Measurements from ENCODE around the gene CUL2.
"Not testable (repeated sequence)": the region's sequence is repeated elsewhere in the genome, so short reads cannot be mapped to it uniquely, and the experiment has no call there.

Gene CUL2

GRCh38 chr10:35019041-35020024 is 70.8 kb downstream of the CUL2 start:
- DNase-seq (ENCODE audit: low spot score): no peak

- no peak for DNase-seq (ENCODE audit: low spot score)
Observed at GRCh38 chr10:35017608-35018007, 72.5 kb downstream of the CUL2 start.

GRCh38 chr10:35015843-35016408 is 74.2 kb downstream of the CUL2 start:
- no peak for DNase-seq (ENCODE audit: low spot score)

- no peak for DNase-seq (ENCODE audit: low spot score)
Observed at GRCh38 chr10:35012781-35013180, 77.4 kb downstream of the CUL2 start.

DNA sequence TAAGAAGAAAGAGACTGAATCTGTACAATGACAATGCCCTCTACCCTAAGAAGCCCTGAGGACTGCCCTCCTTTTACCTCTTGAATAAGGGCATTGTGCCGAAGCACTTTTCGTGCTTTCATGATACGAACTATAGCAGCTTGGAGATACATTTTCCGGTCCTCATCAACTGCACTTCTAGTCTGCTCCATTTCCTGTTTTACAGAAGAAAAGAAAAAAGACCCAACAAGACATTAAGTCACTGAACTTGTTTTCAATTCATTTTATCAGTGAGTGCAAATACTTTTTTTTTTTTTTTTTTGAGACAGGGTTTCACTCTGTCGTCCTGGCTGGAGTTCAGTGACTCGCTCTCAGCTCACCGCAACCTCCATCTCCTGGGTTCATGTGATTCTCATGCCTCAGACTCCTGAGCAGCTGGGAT is 78.4 kb downstream of the CUL2 start:
- no peak for DNase-seq (ENCODE audit: low spot score)

- no peak for DNase-seq (ENCODE audit: low spot score)
Observed at GRCh38 chr10:35007858-35008301, 82.3 kb downstream of the CUL2 start.

GRCh38 chr10:35006836-35007235 is 83.3 kb downstream of the CUL2 start:
- DNase-seq (ENCODE audit: low spot score): no peak

- no peak for DNase-seq (ENCODE audit: low spot score)
Observed at GRCh38 chr10:35005868-35006267, 84.3 kb downstream of the CUL2 start.

- no peak for DNase-seq (ENCODE audit: low spot score)
Observed at GRCh38 chr10:35004651-35005050, 85.5 kb downstream of the CUL2 start.

DNA sequence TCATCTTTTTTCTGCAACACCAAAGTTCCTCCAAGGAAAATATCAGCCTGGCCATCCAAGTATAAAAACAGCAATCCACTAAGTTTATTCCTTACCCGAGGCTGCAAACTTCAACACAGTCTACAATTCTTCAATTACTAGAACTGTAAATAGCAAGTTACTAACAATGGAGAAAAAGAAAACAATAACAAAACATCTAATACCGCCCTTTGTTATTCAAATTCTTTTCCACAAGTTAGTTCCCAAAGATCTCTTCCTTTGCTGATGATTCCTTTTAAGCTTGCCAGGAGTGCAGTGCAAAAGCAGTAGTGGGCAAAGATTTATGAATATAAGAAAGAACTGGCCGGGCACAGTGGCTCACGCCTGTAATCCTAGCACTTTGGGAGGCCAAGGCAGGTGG is 86.2 kb downstream of the CUL2 start:
- no peak for DNase-seq (ENCODE audit: low spot score)

DNA sequence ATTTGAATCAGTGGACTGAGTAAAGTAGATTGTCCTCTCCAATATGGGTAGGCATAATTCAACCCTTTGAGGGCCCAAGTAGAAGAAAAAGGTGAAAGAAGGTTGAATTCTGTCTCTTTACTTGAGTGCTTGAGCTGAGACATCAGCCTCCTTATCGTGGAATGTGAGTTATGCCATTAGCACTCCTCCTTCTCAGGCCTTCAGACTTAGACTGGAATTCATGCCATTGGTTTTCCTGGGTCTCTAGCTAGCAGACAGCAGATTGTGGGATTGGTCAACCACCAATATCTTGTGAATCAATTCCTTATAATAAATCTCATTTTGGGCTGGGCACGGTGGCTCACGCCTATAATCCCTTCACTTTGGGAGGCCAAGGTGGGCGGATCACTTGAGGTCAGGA is 89.2 kb downstream of the CUL2 start:
- DNase-seq (ENCODE audit: low spot score): no peak

DNA sequence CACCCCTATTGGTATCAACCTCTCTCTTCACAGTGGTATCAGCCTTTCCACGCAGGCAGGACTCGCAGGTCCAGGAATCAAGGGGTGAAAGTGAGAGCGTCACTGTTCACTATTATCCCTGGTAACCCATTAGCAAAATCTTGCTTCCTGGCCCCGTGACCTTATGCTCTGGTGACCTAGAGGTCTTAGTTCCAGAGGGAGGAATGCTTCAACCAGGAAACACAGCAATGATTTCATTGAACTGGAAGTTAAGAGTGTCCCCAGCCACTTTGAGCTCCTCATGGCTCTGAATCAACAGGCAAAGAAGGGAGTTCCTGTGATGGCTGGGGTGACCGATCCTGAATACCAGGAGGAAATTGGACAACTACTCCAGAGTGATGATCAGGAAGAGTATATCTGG is 90.6 kb downstream of the CUL2 start:
- no peak for DNase-seq (ENCODE audit: low spot score)

DNA sequence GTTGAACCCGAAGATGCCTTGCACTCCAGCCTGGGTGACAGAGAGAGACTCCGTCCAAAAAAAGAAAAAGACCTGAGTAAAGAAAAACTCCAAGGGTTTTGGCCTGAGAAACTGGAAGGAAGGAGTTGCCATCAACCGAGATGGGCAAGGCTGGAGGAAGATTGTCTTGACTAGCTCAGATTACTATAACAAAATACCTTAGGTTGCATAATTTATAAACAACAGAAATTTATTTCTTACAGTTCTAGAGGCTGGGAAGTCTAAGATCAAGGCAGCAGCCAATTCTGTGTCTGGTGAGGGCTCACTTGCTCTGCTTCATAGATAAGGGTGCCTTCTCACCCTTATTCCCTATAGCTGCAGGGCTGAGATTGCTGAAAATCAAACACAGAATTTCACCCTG is 91.2 kb downstream of the CUL2 start:
- no peak for DNase-seq (ENCODE audit: low spot score)

DNA sequence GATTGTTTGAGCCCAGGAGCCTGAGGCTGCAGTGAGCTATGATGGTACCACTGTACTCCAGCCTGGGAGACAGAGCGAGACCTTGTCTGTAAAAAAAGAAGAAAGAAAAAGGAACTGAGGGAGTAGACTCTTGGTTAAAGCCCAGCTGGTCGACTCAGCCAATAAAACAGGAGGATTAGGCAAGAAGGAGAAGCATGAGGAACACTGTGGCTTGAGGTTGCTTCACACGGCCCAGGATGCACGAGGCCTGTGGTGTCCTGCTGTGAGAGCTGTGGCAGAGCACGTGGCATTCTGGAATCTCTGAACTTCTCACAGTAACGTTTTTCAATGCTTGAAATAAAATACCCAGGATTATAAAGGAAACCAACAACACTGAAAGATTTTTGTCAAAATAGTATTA is 93.3 kb downstream of the CUL2 start:
- no peak for DNase-seq (ENCODE audit: low spot score)

DNA sequence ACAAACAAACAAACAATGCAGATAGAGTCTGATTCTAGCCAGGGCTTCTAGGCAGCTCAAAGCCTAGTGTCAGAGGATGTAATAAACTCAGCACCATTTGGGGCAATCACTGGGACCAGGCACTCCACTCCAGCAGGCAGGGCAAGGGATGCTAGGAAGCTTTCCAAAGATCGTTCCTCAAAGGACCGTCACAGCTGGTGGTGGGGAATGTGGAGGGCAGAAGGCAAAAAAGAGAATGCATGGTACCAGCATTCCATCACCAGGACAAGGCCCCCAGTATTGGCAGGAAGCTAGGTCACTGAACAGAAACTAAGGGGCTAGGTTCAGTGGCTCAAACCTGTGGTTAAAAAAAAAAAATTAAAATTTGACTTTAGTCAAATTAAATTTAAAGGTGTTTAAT is 94.2 kb downstream of the CUL2 start:
- DNase-seq (ENCODE audit: low spot score): no peak

DNA sequence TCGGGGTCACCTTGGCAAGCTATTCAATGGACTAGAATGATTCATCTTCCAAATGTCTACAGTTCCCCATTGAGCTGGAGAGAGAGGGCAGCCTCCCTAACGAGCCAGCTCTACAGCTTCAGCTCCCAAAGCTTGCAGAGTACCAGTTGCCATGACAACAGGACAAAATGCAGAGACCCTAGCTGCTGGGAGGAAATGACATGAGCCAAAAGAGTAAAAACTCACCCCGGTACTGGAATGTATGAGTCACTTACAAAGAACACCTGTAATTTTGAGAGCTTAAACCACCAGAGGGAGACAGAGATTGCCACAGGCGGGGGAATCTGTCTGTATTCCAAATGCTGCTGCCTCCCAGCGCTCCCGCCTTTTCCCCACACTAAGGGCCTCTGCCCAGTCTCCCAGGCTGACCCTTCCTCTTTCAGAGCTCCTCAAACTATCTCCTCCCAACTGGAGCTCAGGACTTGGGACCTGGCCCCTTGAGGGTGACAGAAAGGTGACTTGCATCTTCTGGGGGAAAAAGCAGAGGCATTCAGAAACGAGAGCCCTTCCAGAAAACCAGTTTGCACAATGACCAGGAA is 95.5 kb downstream of the CUL2 start:
- DNase-seq (ENCODE audit: low spot score): peak; percentile 82

DNA sequence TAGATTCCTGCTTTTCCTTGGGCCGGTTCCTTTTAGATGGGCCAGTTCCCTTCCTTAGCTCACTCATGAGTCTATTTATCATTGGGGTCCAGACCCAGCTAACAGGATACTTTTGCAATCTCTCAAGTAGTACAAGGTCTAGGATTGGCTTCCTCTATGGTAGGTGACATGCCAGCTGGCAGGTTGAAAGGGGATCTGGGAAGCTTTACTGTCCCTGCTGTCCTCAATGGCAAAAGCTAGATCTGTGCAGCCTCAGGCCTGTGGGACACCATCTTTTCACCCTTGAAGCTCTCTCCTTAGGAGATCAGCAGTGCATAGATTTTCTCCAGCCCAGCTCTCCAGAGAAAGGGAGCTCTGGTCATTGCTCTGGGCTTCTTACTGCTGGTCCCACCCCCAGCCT is 96.4 kb downstream of the CUL2 start:
- DNase-seq (ENCODE audit: low spot score): no peak

GRCh38 chr10:34991117-34991516 is 99.0 kb downstream of the CUL2 start:
- DNase-seq (ENCODE audit: low spot score): not testable (repeated sequence)

DNA sequence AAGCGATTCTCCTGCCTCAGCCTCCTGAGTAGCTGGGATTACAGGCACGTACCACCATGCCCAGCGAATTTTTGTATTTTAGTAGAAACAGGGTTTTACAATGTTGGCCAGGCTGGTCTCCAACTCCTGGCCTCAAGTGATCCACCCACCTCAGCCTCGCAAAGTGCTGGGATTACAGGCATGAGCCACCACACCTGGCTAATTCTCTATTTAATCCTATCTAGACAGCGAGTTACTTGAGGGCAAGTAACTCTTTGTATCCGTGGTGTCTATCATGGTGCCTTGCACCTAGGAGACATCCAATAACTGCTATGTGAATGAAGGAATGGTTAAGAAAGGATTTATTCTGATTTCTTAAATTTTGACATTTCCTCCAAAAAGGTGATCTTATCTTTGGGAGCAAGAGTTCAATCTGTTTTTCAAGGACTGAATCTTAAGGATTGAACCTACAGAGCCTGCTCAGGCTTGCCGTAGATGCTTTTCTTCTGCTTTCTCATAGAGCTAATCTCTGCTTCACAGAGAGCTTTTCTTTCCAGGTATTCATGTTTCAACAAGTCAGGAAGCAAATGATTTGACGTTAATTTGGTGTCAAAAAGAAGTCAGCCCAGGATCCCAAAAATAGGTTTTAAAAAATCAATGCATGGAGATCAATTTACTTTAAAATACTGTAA is 101.6 kb downstream of the CUL2 start:
- DNase-seq (ENCODE audit: low spot score): no peak

GRCh38 chr10:34985823-34986222 is 104.3 kb downstream of the CUL2 start:
- no peak for DNase-seq (ENCODE audit: low spot score)

GRCh38 chr10:34985146-34985545 is 105.0 kb downstream of the CUL2 start:
- DNase-seq (ENCODE audit: low spot score): no peak

- no peak for DNase-seq (ENCODE audit: low spot score)
Observed at GRCh38 chr10:34981844-34982243, 108.3 kb downstream of the CUL2 start.

DNA sequence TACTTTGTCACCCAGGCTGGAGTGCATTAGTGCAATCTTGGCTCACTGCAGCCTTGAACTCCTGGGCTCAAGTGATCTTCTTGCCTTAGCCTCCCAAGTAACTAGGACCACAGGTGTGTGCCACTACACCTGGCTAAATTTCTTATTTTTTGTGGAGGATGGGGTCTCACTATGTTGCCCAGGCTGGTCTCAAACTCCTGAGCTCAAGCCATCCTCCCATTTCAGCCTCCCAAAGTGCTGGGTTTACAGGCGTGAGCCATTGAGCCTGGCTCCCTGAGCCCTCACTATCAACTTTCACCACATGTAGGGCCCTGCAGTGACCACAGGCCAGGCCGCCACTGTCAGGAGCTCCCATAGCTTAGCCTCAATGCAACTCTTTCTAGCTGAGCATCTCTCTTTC is 110.2 kb downstream of the CUL2 start:
- DNase-seq (ENCODE audit: low spot score): no peak
